GM21447 (cell line): ENCODE results near the gene OR8H3.
"Not testable (repeated sequence)": the region's sequence is repeated elsewhere in the genome, so short reads cannot be mapped to it uniquely, and the experiment has no call there.

ENCODE experiments used
- ATAC-seq: cut with Tn5 transposase; IDR thresholded peaks from one replicate; pipeline ENCODE4 v1.9.1; 2021; ENCODE audit not compliant: unreplicated experiment

OR8H3 gene

GRCh38 chr11:56122073-56122472 is at the start of gene OR8H3:
Gene OR8H3 (plus strand): TSS chr11:56122373. CDS start chr11:56122373, 0 bp downstream.
- no peak for ATAC-seq

- no peak for ATAC-seq
Measured at GRCh38 chr11:56089697-56090096, 32.5 kb upstream of the OR8H3 start.

GRCh38 chr11:56093008-56093407 is 29.2 kb upstream of the OR8H3 start, which contains the start of gene OR8I2:
Gene OR8I2 (plus strand): TSS chr11:56093308. CDS start chr11:56093308, 0 bp downstream.
- ATAC-seq = no peak

DNA sequence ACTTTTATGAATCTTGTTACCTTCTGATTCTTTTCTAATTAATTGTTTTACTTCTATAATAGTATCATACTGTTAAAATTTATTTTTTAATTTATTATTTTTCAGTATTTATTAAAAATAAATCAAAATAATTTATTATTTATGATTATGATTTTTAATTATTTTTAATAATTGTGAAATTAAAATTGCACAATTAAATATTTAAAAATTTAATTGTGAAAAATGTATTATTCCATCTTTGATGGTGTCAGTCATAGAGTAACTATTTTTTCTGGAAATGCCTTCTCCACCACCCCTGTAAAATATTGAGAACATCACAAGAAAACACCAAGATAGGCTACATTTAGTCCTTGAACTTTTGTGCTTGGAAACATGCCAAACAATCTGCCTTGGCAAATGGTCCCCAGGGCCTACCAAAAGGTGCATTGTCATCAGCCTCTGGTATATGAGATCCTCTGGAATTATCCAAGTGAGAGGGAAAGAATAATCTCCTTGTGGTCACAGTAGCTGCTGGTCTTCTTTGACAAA is 18.9 kb upstream of the OR8H3 start, which contains the start of gene OR8H2:
Gene OR8H2 (plus strand): TSS at position 478 of the 528 bp plus-strand sequence. CDS start 1,356 bp downstream, outside the sequence.
- no peak for ATAC-seq

DNA sequence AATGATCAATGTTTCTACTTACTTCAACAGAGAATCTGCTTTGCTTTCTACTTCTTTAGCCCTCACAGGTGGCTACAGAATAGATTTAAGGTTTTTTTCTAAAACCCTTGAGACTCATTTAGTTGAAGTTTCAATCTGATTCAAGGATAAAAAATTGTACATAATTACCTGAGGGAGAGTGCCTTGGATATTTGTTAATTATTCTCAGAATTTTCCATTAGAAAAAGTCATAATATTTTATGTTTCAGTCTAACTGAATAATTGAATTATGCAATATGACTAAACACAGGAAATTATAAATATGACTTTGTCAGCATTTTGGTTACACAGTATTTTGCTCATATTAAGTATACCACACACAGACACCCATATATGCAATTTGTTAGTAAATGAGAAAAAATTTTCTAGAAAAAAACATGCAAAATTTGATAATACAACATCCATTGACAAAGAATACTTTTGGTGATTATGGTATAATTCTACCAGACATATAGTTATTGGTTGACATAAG is 18.0 kb downstream of the OR8H3 start, which contains the start of gene OR8J3:
Gene OR8J3 (minus strand): TSS at position 51 of the 511 bp plus-strand sequence. CDS start 2,483 bp downstream, outside the sequence.
- no peak for ATAC-seq

DNA sequence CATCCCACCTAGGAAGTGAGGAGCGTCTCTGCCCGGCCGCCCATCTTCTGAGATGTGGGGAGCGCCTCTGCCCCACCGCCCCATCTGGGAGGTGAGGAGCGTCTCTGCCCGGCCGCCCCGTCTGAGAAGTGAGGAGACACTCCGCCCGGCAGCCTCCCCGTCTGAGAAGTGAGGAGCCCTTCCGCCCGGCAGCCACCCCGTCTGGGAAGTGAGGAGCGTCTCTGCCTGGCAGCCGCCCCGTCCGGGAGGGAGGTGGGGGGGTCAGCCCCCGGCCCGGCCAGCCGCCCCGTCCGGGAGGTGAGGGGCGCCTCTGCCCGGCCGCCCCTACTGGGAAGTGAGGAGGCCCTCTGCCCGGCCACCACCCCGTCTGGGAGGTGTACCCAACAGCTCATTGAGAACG is 21.5 kb downstream of the OR8H3 start:
- not testable (repeated sequence) for ATAC-seq

DNA sequence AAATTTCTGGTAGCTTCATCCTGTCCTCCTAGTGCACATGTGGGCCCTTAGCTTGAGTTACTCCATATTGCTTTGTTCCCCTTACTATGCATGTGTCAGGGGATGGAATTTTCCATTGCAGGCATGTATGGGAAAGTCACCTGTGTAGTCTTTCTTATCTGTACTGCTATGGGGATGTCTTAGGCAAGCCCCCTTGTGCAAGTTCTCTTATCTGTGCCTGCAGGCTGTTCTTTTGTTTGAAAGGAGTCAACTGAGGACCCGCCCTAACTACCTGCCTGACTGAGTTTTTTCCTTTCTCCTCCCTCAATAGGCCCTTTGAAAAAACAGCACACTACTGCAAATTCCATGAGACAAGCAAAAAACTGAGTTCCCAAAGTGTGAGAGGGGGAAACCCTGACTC is 29.2 kb downstream of the OR8H3 start:
- no peak for ATAC-seq

DNA sequence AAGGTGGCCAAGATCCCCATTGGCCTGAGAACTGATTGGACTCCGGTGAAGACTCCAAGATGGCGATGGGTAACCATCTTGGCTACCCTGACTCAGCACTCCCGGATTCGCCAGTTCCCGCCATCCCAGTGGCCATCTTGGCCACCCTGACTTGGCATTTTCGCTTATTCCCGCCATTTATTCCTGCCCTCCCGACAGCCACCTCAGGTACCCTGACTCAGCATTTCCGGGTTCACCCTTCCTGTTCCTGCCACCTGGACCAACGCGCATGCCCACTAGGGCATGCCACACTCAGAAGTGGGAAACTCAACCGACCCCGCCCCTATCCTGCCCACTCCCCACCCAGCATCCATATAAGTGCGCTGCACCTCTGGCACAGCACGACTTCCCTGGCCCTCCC is 30.2 kb downstream of the OR8H3 start:
- no peak for ATAC-seq

DNA sequence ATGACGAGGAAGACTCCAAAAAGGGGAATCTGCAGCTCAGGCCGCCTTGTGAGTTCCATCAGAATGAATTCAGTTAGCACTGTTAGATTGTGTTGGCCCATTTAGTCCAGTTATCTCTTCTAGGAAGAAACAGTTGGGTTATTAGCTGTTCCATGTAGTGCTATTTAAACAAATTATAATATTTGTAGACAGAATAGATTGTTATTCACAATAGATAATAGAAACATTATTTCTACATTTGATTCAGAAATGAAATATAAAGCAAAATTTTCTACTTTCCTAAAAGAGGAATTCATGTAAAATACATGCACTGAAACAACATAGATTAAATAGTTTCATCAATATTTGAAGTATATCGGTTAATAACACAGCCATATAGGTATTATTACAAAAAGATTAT is 38.0 kb downstream of the OR8H3 start, which contains the start of gene OR8K5:
Gene OR8K5 (minus strand): TSS at position 101 of the 400 bp plus-strand sequence. CDS start 0 bp downstream, at position 101.
- no peak for ATAC-seq

GRCh38 chr11:56163804-56164203 is 41.6 kb downstream of the OR8H3 start:
- no peak for ATAC-seq

GRCh38 chr11:56172256-56172830 is 50.2 kb downstream of the OR8H3 start:
- no peak for ATAC-seq
